Measurements from ENCODE around the gene OLFML3. TPM values are rescaled to one million over a fixed set of nuclear protein-coding genes. Genes with fewer than 3 reads are reported as not detected.

The OLFML3 gene
- total and polyA plus RNA-seq, 2 of the 13 experiments (the other 11 are each of a cell fraction or from before 2014, with no cell fraction given), result 2.0 to 5.1 TPM

DNA sequence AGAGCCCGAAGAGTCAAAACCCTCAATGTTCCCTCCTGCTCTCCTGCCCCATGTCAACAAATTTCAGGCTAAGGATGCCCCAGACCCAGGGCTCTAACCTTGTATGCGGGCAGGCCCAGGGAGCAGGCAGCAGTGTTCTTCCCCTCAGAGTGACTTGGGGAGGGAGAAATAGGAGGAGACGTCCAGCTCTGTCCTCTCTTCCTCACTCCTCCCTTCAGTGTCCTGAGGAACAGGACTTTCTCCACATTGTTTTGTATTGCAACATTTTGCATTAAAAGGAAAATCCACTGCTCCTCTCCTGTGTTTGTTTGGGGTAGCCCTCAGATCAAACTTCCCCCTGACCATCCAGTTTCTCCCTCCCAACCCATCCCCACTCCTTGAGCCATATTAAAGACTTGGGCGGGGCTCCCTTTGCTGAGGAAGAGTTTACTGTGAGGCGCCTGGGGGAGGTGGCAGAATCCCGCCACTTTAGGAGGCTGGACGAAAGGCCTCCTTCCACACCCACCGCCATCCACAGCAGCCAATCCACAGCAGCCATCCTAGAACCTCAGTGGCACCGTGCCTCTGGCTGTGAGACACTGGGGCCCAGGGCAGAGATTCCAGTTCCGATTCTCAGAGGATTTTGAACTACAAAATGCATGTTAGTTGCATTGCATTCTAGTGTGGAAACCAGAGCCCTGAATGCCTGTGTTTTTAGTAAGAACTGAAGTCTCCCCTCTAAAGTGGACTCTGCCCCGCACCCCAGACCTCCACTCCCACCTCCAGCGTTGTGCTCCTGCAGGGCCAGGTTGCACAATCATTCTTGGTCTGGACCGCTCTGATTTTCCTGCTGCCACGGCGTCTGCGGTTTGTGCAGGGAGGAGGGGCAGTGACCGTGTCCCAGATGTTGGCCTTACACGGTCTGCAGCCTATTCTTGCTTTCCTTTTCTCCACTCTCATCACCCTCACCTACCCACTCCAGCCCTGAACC is 3.0 kb downstream of the OLFML3 start (continued):
- TF ChIP-seq, protein P1, sequence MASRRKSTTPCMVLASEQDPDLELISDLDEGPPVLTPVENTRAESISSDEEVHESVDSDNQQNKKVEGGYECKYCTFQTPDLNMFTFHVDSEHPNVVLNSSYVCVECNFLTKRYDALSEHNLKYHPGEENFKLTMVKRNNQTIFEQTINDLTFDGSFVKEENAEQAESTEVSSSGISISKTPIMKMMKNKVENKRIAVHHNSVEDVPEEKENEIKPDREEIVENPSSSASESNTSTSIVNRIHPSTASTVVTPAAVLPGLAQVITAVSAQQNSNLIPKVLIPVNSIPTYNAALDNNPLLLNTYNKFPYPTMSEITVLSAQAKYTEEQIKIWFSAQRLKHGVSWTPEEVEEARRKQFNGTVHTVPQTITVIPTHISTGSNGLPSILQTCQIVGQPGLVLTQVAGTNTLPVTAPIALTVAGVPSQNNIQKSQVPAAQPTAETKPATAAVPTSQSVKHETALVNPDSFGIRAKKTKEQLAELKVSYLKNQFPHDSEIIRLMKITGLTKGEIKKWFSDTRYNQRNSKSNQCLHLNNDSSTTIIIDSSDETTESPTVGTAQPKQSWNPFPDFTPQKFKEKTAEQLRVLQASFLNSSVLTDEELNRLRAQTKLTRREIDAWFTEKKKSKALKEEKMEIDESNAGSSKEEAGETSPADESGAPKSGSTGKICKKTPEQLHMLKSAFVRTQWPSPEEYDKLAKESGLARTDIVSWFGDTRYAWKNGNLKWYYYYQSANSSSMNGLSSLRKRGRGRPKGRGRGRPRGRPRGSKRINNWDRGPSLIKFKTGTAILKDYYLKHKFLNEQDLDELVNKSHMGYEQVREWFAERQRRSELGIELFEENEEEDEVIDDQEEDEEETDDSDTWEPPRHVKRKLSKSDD (CRISPR knock-in tag; IDR thresholded peaks at IDR 0.05; ENCODE audit: low read depth), result no peak
- no peak for TF ChIP-seq ZNF101 (CRISPR knock-in tag; IDR thresholded peaks at IDR 0.05; ENCODE audit: borderline replicate concordance, low read depth)
- TF ChIP-seq, protein P2, sequence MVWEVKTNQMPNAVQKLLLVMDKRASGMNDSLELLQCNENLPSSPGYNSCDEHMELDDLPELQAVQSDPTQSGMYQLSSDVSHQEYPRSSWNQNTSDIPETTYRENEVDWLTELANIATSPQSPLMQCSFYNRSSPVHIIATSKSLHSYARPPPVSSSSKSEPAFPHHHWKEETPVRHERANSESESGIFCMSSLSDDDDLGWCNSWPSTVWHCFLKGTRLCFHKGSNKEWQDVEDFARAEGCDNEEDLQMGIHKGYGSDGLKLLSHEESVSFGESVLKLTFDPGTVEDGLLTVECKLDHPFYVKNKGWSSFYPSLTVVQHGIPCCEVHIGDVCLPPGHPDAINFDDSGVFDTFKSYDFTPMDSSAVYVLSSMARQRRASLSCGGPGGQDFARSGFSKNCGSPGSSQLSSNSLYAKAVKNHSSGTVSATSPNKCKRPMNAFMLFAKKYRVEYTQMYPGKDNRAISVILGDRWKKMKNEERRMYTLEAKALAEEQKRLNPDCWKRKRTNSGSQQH (CRISPR knock-in tag; IDR thresholded peaks at IDR 0.05; ENCODE audit: low read depth), result no peak
- TF ChIP-seq PHF5A (CRISPR knock-in tag; IDR thresholded peaks at IDR 0.05; ENCODE audit: low read depth, unreplicated experiment), result no peak
- TF ChIP-seq NR2F6 (IDR thresholded peaks at IDR 0.05), result peak; percentile 15; the same call in 1 of the 2 replicates
- TF ChIP-seq NR2F6 (CRISPR knock-in tag; IDR thresholded peaks at IDR 0.05), result peak; percentile 45; the same call in 1 of the 2 replicates
- TF ChIP-seq ZBTB38 (CRISPR knock-in tag; IDR thresholded peaks at IDR 0.05), result no peak
- TF ChIP-seq, protein P3, sequence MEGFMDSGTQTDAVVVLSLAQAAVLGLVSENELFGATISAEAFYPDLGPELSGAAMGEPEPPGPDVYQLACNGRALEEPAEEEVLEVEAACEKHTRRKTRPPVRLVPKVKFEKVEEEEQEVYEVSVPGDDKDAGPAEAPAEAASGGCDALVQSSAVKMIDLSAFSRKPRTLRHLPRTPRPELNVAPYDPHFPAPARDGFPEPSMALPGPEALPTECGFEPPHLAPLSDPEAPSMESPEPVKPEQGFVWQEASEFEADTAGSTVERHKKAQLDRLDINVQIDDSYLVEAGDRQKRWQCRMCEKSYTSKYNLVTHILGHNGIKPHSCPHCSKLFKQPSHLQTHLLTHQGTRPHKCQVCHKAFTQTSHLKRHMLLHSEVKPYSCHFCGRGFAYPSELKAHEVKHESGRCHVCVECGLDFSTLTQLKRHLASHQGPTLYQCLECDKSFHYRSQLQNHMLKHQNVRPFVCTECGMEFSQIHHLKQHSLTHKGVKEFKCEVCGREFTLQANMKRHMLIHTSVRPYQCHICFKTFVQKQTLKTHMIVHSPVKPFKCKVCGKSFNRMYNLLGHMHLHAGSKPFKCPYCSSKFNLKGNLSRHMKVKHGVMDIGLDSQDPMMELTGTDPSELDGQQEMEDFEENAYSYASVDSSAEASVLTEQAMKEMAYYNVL (CRISPR knock-in tag; IDR thresholded peaks at IDR 0.05; ENCODE audit: borderline replicate concordance), result no peak
- no peak for TF ChIP-seq CCDC6 (CRISPR knock-in tag; IDR thresholded peaks at IDR 0.05)
- no peak for TF ChIP-seq ZNF781 (CRISPR knock-in tag; IDR thresholded peaks at IDR 0.05; ENCODE audit: borderline replicate concordance, not compliant biosample characterization)
- TF ChIP-seq ZFY (CRISPR knock-in tag; IDR thresholded peaks at IDR 0.05), result no peak
- no peak for TF ChIP-seq POLR2A (IDR thresholded peaks at IDR 0.05; ENCODE audit: insufficient read depth in 1 of 2, low read depth in 2 of 2, low read length in 2 of 2)
- TF ChIP-seq, protein P4, sequence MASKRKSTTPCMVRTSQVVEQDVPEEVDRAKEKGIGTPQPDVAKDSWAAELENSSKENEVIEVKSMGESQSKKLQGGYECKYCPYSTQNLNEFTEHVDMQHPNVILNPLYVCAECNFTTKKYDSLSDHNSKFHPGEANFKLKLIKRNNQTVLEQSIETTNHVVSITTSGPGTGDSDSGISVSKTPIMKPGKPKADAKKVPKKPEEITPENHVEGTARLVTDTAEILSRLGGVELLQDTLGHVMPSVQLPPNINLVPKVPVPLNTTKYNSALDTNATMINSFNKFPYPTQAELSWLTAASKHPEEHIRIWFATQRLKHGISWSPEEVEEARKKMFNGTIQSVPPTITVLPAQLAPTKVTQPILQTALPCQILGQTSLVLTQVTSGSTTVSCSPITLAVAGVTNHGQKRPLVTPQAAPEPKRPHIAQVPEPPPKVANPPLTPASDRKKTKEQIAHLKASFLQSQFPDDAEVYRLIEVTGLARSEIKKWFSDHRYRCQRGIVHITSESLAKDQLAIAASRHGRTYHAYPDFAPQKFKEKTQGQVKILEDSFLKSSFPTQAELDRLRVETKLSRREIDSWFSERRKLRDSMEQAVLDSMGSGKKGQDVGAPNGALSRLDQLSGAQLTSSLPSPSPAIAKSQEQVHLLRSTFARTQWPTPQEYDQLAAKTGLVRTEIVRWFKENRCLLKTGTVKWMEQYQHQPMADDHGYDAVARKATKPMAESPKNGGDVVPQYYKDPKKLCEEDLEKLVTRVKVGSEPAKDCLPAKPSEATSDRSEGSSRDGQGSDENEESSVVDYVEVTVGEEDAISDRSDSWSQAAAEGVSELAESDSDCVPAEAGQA (IDR thresholded peaks at IDR 0.05; ENCODE audit: low read depth), result no peak
- TF ChIP-seq, protein P4 (CRISPR knock-in tag; IDR thresholded peaks at IDR 0.05; ENCODE audit: borderline replicate concordance), result no peak
- TF ChIP-seq RFX5 (IDR thresholded peaks at IDR 0.05; ENCODE audit: low read depth, low read length), result no peak
- TF ChIP-seq ZNF841 (CRISPR knock-in tag; IDR thresholded peaks at IDR 0.05; ENCODE audit: borderline replicate concordance), result no peak
- TF ChIP-seq PCBP2 (optimal IDR thresholded peaks at IDR 0.05; ENCODE audit: low read depth, low read length, poor library complexity, severe bottlenecking), result no peak

Data from HepG2 (cell line).